A673 (cell line): ENCODE measurements around the gene XPO4.
"Not testable (repeated sequence)": the region's sequence is repeated elsewhere in the genome, so short reads cannot be mapped to it uniquely, and the experiment has no call there.

Experiments
- EZH2 ChIP-seq: fragments of 200-600 bp; sonication (generic); IDR thresholded peaks from 2 replicates; pipeline ENCODE4 v1.6.1; 2017; ENCODE audit warnings: borderline replicate concordance, low read depth, mild to moderate bottlenecking, mixed read lengths, antibody characterized with exemption, low read length; ENCODE audit not compliant: poor library complexity, severe bottlenecking
- TF ChIP-seq, protein P1 (sequence below): fragments of 300-800, 200-600 bp; sonication (generic); conservative IDR thresholded peaks from 2 replicates; pipeline ENCODE4 v1.5.1; 2017; ENCODE audit warnings: low read depth, mild to moderate bottlenecking, antibody characterized with exemption, low read length, moderate library complexity, mixed read lengths

DNA sequence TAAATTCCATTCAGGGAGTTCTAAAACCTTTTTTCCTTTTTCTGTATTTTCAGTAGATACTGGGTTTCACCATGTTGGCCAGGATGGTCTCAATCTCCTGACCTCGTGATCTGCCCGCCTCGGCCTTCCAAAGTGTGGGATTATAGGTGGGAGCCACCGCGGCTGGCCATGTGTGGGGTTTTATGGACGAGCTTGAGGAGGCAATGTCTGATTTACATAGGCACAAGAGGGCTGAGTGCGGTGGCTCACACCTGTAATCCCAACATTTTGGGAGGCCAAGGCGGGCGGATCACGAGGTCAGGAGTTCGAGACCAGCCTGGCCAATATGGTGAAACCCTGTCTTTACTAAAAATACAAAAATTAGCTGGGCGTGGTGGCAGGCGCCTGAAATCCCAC lies 22.8 kb upstream of the XPO4 start:
- TF ChIP-seq, protein P1, sequence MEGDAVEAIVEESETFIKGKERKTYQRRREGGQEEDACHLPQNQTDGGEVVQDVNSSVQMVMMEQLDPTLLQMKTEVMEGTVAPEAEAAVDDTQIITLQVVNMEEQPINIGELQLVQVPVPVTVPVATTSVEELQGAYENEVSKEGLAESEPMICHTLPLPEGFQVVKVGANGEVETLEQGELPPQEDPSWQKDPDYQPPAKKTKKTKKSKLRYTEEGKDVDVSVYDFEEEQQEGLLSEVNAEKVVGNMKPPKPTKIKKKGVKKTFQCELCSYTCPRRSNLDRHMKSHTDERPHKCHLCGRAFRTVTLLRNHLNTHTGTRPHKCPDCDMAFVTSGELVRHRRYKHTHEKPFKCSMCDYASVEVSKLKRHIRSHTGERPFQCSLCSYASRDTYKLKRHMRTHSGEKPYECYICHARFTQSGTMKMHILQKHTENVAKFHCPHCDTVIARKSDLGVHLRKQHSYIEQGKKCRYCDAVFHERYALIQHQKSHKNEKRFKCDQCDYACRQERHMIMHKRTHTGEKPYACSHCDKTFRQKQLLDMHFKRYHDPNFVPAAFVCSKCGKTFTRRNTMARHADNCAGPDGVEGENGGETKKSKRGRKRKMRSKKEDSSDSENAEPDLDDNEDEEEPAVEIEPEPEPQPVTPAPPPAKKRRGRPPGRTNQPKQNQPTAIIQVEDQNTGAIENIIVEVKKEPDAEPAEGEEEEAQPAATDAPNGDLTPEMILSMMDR = not testable (repeated sequence)
- not testable (repeated sequence) for TF ChIP-seq EZH2
